HG03521 (cell line): ENCODE data around the gene TEAD1.
"Not testable (repeated sequence)": the region's sequence is repeated elsewhere in the genome, so short reads cannot be mapped to it uniquely, and the experiment has no call there.

ENCODE experiments used
- ATAC-seq: cut with Tn5 transposase; IDR thresholded peaks from one replicate; pipeline ENCODE4 v1.9.1; 2021; ENCODE audit warnings: mild to moderate bottlenecking, moderate library complexity; ENCODE audit not compliant: unreplicated experiment

TEAD1 gene

DNA sequence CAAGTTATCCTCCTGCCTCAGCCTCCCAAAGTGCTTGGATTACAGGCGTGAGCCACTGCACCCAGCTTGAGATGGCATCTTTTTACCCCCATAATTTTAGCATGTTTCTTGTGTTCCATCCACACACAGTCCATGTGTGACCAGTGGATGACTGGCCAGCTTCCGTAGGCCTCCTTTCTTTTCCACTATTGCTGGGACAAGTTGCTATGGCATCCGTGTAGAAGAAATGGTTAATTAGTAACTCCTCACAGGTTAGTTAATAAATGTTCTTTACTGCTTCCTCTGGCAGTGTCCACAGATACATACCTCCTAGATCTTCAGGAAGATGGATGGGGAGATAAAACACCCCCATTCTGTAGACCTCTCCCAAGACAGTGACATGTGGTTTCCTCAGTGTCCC, 180.6 kb downstream of the TEAD1 start:
- ATAC-seq = no peak

DNA sequence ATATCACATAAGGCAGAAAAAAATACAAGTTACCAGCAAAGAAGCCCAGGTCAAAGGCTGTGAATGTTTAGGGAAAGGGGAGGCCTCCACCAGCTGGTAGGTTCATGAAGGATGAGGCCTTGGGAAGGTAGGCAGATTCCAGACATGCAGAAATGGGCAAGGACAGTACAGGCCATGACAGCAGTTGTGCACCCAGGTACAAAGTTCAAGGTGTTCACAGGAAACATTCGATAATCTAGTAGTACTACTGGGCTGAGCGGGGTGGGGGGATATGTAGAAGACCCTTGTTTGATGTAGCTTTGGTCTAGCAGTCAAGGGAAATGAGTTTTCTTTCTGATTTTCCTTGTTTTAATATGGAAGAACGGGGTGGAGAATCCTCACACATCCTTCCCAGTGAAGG, 182.1 kb downstream of the TEAD1 start:
- ATAC-seq = no peak

DNA sequence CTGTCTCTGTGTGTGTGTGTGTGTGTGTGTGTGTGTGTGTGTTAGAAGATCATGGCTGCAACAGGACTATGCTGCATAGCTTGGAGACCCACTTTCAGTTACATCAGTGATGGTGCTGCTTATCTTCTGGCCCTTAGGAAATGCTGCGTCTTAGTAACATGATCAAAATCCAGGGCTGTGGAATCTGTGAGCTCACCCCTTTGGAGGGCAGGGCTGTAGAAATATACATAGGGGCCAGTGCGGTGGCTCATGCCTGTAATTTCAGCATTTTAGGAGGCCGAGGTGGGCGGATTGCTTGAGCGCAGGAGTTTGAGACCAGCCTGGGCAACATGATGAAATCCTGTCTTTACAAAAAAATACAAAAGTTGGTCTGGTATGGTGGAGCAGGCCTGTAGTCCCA, 183.4 kb downstream of the TEAD1 start:
- no peak for ATAC-seq

DNA sequence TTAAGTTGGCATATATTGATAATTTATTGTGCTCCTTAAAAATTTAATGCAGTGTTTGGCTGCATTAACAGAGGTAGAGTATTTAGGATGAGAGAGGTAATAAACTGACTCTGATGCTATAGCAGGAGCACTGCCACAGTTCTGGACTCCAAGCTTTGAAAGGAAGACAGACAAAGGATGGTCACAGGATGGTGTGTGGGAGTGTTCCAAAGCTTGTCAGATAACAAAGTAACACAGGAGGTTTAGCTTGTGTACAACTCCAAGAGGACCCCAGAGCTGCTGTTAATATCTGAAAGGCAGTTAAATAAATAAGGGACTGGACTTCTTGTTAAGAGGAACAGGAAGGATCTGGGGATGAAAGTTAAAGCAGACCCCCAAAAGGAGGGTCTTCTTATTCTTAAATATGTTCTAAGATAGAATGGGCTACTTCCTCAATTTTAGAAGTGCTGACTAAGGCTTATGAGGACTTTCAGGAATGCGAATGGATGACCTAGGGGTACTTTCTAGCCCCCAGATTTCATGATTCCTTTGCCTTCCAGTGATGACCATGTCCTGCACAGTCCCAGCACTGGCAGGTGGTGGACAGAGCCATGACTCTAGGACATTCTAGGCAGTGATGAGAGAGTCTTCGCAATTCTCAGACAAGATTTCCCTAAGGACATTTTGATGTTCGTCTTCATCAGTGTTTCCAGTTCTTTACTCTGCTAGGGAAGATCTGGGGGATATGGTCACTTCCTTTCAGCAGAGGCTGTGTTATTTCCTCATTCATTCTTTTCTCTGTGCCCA, 185.8 kb downstream of the TEAD1 start:
- ATAC-seq = no peak

DNA sequence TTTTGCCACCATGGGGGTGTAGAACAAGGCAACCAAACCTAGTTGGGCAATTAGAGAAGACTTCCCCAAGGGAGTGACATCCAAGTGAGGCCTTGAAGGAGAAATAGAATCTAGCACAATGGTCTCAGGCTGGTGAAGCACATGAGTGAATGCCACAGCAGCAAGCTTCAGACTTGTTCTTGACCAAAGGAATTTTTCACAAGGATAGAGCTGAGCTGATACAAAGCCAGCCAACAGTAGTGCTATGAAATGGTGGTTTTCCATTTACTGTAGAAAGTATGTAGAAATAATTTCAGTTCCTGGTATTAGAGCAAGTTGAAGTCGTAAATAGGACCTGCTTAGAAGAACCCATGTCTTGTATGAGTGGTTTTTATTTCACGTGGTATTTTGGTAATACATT, 186.6 kb downstream of the TEAD1 start:
- ATAC-seq = no peak

DNA sequence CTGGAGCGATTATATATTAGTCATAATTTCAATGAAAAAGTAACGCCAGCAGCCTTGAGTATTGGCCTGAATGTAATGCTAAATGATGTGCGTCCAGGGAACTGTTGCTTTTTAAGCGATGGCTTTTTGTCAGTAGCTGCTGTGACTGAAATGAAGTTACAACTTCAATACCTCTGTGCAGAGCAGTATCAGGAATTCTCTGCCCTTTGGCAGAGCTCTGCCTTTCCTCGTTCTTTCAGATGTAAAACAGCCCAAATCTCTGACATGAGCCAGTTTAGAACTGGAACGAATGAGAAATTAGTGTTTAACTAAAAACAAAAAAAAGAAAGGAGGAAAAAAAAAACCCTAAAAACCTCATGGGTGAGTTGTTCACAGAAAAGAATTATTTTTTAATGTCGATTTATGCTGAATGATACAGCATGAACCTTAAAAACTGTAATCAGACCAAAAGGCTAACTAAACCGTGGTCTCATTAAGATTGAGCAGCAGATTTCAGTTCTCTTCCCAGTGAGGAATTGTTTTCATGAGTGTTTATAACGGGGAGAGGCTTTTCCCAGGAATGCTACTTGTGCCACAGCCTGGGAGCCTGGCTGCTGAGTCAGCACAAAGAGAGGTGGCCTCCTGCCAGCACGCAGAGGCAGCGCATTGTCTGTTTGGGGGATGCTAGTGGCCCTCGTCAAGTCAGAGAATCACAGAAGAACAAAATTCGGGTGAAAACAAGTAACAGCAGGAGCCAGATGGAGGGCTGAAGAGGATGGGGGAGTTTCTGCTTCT, 188.7 kb downstream of the TEAD1 start:
- ATAC-seq = no peak

DNA sequence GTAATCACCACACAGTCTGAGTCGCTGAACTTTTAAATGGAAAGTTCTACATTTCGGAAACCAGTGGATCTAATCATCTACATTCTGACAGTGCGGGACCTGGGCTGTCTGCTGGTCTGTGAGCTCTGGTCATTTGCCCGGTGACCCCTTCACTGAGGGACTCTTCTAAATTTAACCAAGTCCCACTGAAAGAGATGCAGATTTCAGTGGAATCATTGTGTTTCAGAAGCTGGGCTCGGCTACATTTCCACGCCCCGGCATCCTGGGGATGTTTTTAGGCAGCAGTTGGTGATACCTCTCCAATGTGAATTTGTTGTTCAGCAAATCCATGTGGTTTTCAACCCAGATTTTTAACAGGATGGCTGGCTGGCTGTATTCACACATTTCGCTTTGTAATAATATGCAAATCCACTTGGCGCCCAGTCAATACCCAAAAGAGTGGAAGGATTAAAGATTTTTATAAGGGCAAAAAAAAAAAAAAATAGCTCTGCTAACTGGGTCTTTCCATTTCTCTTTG, 189.4 kb downstream of the TEAD1 start:
- ATAC-seq = no peak

DNA sequence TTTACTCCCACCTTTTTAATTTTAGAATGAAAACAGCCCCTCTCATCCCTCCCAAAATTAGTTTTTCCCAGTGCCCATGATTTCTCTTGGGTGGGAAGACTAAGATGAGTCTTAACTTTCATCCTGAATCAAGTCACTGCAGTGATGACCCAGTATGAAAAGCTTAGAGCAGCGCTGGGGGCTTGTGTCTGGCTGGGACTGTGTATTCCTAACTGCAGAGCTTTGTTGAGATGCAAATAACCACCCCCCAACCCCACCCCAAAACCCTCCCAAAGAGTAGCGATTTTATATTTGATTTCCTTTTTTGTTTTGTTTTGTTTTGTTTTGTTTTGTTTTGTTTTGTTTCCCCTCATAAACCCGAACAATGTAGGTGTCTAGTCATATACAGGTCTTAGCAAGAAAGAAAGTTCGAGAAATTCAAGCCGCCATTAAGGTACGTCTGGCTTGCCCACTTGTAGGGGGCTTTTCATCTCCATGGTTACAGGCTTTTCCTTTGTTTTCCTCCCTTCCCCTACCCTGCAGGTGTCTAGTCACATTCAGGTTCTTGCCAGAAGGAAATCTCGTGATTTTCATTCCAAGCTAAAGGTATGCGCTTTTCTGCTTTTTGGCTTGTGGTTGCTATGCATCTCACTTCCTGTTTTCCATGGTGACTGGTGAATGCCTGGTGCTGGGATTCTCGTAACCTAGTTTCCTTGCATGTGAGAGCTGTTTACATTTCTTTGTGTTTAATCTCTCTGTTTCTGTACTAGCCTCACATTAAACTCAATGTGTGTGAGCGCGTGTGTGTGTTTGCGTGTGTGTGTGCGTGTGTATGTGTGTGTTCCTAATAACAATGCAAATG, 190.3 kb downstream of the TEAD1 start:
- no peak for ATAC-seq

DNA sequence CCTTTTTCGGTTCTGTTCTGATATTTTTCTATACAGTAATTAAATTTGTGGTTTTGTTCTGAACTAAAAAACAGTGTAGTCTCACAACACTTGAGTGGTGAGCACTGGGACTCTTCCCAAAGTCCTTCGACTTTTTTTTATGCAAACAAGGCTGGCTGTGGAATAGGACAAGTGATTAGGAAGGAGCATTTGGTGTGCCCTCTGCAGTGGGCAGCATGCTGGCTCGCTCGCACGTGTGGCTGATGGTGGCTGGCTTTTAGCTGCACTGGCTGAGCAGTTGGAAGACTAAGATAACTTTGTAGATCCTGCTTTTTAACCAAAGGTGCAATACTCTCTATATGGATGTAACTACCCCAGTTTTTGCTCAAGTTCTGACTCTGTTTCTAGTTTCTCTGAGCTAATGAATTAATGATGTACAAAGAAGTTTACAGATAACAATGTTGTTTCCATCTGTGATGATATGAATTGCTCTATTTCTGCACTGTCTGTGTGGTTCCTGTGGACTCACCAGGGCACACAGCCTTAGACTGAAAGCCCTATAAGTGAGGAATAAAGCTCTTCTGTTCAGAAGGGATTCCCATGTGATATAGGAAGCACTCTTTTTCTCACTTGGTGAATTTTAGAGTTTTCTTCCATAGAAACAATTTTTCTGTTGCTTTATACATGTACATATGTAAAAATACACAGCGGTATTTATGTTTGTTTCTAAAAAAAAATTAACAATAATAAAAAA, 191.8 kb downstream of the TEAD1 start:
- no peak for ATAC-seq

DNA sequence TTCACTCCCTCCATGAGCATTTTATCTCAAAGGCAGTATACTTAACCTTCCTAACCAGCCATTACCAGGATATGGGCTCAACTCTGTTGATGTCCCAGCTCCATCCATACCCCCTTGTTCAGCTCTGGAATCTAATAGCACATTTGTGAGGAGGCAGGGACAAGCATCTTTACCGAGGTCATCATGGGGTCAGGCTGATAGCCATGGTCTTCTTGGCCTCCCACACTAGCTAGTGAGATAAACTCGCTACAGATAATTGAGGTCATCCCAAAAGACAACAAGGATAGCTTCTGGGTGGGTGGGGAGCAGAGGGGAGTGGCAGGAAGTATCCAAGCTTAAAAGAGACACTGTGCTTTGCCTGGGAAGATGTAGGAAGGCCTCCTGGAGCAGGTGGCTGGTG, 193.3 kb downstream of the TEAD1 start:
- no peak for ATAC-seq

DNA sequence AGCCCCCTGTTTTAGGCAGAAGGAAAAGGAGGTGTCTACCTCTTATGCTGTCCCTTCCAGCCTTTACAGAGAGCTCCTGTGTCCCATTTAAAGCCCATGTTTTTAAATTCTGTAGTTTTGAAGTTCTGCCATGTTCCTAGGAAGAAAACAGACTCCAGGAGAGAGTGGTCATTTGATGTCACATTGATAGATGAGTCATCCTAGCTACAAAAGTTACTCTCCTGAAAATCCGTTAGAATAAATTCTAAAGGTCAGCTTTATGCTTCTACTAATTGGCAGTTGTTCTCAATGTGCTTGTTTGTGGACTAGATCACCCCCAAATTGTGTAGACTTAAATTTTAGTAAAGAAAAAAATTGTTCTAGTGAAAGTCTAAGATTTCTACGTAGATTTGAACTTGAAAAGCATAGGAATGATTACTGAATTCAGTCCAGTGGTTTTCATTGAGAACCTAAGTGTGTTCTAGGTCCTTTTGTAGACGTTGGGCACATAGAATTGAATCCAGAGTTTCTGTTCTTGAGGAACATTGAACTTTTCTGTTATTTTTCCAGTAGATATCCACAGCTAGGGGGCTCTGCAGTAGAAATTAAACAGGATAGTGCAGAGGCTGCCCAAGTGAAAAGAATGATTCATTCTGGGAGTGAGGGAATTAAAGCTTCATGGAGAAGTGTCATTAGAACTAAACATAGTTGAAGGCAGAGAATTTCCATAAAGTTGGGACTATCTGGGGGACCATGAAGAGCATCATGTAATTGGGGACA, 194.3 kb downstream of the TEAD1 start:
- no peak for ATAC-seq

DNA sequence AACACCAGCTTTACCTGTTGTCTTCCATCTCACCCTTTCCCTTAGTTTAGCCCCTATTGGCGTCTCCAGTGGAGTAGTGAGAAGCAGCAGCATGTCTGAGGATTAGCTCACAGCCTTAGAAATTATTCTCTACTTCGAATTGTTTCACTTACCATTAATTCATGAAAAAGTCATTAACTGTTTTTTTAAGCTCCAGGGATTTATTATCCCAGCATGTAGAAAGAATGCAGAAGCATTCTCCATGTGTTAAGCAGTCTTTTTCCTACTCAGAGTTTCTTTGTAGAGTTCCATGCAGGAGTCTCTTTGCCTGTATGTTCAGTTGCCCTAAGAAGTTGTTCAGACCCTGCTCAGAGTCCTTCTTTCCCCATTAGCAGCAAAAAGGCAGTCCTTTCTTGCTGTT, 197.0 kb downstream of the TEAD1 start:
- no peak for ATAC-seq

DNA sequence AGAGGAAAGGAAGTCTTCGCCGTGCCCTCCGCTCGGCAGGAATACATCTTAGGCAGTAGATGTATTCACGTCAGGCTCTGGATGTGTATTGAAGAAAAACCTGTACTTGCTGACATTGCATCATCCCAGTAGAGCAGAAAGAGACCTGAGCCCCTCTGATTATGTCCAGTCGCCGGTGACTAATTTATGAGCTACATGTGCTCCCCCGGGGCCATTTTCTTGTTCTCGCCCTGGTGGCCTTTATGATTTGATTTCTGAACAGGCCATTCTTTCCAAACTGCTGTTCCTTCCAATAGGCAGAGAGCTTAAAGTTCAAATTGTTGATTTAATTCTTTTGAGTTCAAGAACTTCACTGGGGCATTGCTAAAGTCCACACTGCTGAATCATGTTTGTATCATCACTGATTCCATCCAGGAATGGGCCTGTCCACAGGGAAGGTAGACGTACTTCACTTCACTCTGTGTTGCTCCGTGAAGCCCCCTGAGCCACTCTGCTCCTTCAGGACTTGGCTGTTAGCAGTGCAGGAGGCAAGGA, 197.6 kb downstream of the TEAD1 start:
- no peak for ATAC-seq

DNA sequence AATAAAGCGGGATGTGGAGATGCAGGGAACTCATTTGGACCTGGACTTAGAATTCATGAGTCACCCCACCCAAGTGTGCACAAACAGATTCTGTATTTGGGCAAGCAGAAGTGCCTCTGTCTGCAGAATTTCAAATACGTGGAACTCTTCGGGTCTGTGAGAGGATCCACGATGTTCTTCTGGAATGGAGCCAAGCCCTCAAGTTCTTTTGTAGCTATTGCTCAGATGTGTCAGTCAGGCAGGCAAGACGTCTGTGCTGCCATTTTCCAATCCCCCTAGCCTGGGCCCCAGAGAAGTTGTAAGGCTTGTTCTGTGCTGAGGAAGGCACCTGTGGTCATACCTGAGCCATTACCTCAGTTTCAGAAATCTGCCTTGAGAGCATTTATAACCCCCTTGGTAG, 202.1 kb downstream of the TEAD1 start:
- no peak for ATAC-seq

DNA sequence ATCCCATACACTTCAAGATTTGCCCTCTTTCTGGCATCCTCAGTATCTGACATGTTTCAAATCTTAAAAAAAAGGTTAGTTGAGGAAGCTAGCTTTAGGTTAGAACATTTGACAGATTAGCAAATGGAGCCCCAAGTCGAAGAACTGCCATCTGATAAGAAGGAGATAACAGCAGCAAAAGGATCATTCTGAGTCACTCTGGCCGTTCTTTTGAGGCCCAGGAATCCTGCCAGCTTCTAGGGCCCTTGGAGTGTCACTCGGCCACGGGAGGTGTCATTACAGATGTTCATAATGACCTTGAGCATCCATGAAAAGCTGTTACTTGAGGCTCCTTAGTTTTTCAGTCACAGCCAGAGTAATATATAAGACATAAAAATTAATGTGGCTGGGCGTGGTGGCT, 202.8 kb downstream of the TEAD1 start:
- ATAC-seq = no peak

DNA sequence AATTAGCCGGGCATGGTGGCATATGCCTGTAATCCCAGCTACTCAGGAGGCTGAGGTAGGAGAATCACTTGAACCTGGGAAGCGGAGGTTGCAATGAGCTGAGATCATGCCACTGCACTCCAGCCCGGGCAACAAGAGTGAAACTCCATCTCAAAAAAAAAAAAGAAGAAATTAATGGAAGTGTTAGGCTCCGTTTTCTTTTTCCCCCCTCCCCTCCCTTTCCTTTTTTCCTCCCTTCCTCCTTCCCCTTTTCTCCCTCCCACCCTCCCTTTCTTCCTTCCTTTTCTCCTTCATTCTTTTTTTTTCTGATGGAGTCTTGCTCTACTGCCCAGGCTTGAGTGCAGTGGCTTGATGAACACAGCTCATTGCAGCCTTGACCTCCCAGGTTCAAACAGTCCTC, 203.3 kb downstream of the TEAD1 start:
- ATAC-seq = not testable (repeated sequence)

DNA sequence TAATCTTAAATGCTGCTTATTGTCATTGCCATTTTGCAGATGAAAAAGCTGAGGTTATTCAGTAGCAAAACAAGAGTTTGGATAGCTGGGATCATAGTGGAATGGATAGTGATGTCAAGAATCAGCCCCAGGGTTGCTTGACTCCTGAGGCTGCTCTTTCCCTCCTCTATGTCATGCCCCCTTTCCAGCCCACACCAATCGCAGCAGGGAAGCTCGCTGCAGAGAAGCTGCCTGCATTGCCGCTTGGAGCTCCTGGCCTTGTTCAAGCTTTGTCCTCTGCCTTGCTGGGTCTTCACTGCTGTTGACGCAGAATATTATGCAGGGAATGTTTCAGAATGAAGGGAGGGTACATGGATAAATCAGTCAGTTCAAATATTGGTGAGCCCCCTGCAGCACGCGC, 206.1 kb downstream of the TEAD1 start:
- no peak for ATAC-seq

DNA sequence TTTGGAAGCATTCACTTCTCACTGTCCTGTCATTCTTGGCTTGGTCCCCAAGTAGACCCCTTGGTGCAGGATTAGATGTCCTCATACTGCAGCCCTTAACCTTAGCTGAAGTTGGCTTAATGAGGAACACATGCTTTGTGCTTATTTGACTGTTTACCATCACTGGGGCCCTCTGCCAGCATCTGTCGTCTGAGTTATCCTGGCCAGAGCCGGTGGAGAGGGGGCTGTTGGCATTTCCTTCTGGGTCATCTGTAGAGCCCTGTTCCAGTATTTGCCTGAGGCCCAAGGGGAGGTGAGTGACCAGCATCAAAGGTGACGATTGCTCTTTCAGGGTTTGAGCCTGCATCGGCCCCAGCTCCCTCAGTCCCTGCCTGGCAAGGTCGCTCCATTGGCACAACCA, 208.4 kb downstream of the TEAD1 start:
- no peak for ATAC-seq

DNA sequence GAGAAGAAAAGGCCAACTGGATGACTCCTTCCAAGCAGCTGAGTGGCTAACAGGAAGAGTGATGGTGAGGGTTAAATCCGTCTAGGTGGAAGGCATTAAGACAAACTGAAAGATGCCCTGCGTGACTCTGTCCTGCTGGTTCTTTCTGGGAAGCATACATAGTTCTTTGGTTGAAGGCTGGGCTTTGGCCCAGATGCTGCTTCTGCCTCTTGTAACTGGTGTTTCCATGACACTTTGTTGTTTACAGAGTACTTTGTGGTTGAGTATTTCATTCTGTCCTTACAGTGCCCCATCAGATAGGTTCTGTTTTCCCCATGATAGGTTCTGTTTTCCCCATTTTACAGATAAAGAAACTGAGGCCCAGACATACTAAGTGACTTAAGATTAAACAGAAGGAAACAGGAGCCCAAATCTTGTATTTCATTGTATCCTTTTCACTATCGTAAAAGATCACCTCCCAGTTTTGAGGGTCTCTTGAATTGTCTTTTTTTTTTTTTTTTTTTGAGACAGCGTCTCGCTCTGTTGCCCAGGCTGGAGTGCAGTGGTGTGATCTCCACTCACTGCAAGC, 210.6 kb downstream of the TEAD1 start:
- ATAC-seq = no peak
